Uterus (tissue), 2 donors: Measurements from ENCODE around the gene PATE4.

Experiments used
- POLR2A ChIP-seq, 2 donors: fragments of 450-650 bp; IDR thresholded peaks; one replicate each; pipeline ENCODE4 v1.6.1; 2016; ENCODE audit warnings: antibody characterized with exemption in 2 of 2, mild to moderate bottlenecking in 1 of 2, moderate library complexity in 1 of 2
- TF ChIP-seq, protein P1 (sequence below), 4 experiments: fragments of 200-600 bp in 2 of 4; fragments of 450-650 bp in 2 of 4; sonication (generic) in 2 of 4; IDR thresholded peaks; one replicate each; pipeline ENCODE4 v1.5.1; 2016 to 2019; ENCODE audit warnings: antibody characterized with exemption in 4 of 4, mild to moderate bottlenecking in 2 of 4, moderate library complexity in 1 of 4

DNA sequence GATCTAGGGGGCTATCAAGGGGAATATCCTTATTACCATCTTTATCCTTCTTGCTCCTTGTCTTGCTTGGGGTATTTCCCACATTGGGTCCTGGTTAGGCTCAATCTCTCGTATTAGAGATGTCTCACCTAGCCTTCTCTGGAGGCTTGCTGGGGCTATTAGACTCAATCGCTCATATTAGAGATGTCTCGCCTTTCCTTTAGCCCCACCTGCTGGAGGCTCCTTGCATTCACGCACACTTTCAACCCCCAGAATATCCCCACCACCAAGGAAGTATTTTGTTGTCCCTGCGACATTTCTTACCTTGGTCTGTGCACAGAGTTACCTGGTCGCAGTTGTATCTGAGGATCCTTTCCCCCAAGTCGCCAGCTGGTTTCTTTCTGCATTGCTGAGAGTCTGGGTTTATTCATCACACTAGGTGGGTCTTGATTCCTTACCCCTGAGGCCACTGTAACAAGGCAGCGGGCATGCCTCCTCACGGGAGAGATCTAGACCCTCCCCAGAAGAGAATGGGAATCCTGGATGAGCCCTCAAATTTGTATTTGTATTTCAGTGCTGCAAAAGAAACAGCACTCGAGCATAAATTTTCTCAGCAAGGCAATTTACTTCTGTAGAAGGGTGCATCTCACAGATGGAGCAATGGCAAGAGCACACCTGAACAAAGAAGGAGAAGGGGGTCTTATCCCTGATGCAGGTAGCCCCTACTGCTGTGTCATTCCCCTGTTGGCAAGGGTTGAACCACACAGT lies 38.4 kb downstream of the PATE4 start:
- TF ChIP-seq, protein P1, sequence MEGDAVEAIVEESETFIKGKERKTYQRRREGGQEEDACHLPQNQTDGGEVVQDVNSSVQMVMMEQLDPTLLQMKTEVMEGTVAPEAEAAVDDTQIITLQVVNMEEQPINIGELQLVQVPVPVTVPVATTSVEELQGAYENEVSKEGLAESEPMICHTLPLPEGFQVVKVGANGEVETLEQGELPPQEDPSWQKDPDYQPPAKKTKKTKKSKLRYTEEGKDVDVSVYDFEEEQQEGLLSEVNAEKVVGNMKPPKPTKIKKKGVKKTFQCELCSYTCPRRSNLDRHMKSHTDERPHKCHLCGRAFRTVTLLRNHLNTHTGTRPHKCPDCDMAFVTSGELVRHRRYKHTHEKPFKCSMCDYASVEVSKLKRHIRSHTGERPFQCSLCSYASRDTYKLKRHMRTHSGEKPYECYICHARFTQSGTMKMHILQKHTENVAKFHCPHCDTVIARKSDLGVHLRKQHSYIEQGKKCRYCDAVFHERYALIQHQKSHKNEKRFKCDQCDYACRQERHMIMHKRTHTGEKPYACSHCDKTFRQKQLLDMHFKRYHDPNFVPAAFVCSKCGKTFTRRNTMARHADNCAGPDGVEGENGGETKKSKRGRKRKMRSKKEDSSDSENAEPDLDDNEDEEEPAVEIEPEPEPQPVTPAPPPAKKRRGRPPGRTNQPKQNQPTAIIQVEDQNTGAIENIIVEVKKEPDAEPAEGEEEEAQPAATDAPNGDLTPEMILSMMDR (IDR thresholded peaks at IDR 0.05), result peak in 2 of 4 experiments; percentile 12
- no peak for TF ChIP-seq POLR2A (IDR thresholded peaks at IDR 0.05)
